NCI-H446 (cell line): ENCODE results near the gene TPD52L2.

Source experiments
- DNase-seq, 2 experiments: peaks; one replicate each; lab custom pipeline; 2025; lab: John Stamatoyannopoulos, UW

The TPD52L2 gene

DNA sequence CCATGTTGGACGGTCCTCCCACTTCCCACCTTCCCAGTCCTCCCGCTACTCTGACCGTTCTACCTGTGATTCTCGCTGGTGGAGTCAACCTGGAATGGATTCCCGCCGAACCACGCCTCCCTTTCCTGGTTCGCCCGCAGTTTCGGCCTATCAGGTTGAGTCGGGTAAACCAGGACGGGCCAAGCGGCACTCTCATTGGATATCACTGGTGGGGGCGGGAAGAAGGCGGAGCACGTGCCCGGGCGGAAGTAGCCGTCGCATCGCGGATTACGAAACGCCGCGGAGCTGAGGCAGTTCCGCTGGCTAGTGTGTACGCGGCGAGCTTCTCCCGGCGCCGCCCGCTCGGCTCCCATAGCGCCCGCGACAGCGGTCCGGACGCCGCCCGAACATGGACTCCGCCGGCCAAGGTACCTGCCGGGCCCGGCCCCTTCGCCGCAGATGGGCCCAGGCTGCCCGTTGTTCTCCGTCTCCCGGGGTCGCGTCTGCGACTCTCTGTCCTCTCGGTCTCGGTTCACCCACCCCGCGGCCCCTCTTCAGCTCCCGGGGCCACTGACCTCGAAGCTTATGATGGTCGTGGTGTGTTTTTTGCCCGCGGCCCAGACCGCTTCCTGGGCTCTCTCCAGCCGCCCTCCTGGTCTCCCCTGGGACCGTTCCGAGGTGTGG is at the start of gene TPD52L2:
TSS of gene TPD52L2 (plus strand) at position 293 of the 663 bp plus-strand sequence. CDS start at position 389, 96 bp downstream.
- DNase-seq: peak; percentile 99

DNA sequence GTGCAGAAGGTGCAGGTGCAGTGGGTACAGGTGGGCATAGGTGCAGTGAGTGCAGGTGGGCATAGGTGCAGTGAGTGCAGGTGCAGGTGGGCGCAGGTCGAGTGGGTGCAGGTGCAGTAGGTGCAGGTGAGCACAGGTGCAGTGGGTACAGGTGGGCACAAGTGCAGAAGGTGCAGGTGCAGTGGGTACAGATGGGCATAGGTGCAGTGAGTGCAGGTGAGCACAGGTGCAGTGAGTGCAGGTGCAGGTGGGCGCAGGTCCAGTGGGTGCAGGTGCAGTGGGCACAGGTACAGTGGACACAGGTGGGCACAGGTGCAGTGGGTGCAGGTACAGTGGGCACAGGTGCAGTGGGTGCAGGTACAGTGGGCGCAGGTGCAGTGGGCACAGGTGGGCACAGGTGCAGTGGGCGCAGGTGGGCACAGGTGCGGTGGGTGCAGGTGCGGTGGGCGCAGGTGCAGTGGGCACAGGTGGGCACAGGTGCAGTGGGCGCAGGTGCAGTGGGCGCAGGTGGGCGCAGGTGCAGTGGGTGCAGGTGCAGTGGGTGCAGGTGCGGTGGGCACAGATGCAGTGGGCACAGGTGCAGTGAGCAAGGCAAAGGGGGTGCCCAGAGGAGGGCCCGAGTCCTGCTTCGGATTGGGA is 49.3 kb upstream of the TPD52L2 start:
- no peak for DNase-seq

DNA sequence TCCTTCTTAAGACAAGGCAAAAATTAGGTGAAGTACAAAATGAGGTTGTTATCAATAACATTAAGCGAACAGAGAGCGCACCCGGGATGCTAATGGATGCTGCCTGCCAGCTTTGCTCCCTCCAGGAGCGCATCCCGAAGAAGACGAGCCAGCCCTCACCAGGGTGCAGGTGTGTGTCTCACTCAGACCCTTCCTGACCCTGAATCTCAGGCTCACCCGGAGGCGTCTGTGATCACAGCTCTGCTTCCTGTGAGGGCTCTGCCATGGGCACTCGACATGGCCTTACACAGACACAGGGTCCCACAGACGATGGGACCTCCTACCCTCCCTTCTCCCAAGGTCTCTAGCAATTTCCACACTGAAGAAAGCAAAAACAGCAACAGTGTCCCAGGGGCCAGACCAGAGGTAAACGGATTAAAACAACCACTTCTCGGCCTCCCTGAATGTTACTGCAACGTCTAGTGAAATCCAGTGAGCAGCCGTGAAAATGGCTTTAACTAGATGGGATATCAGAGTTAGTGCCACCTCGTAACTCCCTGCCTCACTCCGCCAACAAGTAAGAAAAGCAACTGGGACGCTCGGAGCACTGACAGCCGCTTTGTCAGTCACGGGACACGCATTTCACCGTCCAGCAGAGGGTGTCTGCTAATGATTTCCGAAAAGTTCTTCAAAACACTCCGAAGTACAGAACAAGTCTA is 45.7 kb upstream of the TPD52L2 start:
- no peak for DNase-seq

GRCh38 chr20:63821811-63822210 is 43.3 kb upstream of the TPD52L2 start:
- DNase-seq: no peak

- DNase-seq: no peak
These were observed 42.8 kb upstream of the TPD52L2 start for GRCh38 chr20:63822276-63822696.

GRCh38 chr20:63823691-63824311 is 41.3 kb upstream of the TPD52L2 start:
- no peak for DNase-seq

GRCh38 chr20:63825331-63826118 is 39.5 kb upstream of the TPD52L2 start:
- no peak for DNase-seq

DNA sequence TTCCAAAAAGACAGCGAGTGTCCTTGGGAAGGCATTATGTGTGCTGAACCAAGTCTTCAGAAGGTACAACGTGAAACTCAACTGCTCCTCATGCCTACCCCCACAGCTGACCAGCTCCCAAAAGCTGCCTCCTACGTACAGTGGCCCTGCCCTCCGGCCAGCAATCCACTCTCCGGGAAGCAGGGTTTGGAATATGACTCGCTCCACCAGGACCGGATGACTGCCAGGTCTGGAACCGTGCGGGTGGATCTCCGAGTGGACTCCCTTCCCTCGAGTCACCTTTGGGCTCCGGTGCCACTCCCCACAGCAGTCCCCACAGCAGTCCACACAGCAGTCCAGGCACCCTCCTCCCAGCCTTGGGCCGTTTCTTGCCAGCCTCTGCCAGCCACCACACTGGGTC is 38.3 kb upstream of the TPD52L2 start:
- no peak for DNase-seq

DNA sequence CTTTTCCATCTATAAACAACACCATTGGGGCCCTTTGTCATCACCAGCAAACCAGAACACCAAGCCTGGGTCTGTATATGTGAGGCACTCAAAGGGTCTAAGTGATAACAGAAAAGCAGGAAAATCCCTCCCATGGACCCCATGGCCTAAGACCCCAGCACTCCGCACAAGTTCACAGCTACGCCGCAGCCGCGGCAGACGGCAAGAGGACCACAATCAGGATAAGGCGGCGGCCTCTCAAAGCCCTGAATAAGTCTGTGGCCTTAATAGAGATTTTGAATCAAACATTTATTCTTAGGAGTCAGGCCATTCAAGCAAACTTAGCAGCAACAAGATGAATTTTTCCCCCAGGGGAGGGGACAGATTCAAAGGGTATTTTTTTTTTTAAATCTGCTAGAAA is 36.9 kb upstream of the TPD52L2 start:
- DNase-seq: no peak

DNA sequence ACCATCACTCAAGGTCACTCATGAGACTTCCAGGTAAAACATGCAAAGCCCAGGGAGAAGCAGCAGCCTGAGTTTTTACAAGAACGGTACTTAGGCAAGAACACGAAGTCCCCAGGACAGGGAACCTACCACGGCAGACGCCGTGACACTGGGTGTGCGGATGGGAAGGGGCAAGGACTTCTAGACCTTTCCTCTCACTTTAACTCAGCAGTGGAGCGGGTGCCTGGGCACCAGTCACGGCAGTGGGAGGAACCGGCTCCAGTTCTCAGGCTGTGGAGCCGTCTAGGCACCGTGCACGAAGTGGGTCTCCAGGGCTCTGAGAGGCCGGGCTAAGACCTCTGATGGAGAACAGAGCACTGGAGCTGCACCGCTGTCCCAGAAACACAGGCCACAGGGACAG is 36.5 kb upstream of the TPD52L2 start:
- DNase-seq: no peak

- DNase-seq: no peak
These were observed 36.1 kb upstream of the TPD52L2 start for GRCh38 chr20:63828951-63829350.

DNA sequence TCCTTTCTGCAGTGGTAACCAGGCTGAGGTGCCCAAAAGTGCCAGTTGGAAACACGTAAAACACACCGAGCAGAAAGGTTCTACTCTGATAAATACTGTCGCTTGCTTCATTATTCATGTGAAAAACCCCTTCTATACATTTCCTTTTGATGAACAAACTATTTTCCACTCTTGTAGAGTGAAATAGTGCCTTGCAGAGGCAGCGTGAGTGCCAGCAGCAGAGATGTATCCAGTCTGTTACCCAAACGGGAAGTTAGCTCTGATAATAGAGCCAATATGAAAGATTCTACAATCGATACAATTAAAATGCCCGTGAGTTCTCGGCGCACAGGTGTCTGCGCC is 35.5 kb upstream of the TPD52L2 start:
- DNase-seq: no peak

DNA sequence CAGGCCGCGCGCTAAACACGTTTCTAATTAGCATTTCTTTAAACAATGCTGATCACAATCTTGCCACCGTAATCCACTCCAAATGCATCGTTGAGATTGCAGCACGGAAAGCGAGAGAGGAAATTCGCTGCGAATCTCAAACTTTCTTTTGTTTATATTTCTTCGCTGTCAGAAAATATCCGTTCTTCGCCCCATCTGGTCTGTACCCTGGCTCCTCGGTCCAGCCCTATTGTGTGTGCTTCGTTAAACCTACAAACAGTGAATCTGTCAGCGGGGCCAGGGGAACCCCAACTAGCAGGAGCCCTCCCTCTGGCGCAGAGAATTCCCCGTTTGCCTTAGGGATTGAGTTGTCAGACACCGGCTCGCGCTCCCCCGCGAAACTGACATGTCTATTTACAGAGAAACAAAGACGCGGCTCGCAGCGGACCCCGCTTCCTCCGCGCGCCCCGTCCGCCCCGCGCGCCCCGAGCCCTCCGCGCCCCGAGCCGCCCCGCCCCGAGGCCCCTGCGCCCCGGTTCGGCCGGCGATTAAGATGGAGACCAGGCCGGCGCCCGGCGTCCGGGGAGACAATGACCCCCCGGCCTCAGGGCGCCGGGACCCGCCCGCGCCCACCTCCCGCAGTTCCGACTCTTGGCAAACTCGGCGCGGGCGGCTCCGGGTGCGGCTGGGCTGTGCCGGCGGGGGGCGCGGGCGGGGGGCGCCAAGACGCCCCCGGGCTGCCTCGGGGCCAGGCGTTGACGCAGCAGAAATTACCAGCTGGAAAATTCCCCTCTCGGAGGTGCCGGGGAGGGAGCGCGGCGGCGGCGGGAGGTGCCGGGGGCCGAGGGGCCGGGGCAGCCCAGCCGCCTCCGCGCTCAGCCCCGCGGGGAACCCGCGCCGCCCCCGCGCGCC is 34.9 kb upstream of the TPD52L2 start:
- DNase-seq: no peak

GRCh38 chr20:63830841-63831588 is 34.1 kb upstream of the TPD52L2 start, which contains the start of gene ZBTB46:
TSS of gene ZBTB46 (minus strand) at chr20:63831264. CDS start at chr20:63790757, 40,507 bp downstream.
- peak in 1 of 2 experiments; percentile 64 for DNase-seq

DNA sequence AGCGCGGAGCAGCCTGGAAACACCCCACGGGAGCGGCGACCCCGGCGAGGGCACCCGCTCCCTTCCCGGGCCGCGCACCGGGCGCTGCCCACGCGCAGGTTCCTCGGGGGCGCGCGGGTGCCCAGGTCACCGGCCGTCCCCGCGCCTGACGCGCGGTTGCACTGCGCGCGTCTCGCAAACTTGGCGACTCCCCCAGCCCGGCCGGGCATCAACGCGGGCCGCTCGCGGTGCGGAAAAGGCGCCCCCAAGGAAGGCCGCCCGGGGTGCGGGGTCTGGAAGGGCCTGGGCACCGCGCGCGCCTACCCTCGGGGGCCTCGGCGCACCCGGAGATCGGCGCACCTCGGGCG is 33.5 kb upstream of the TPD52L2 start:
- DNase-seq: no peak

- no peak for DNase-seq
These were observed 32.9 kb upstream of the TPD52L2 start for GRCh38 chr20:63831993-63832686.

- no peak for DNase-seq
These were observed 31.1 kb upstream of the TPD52L2 start for GRCh38 chr20:63833776-63834490.

DNA sequence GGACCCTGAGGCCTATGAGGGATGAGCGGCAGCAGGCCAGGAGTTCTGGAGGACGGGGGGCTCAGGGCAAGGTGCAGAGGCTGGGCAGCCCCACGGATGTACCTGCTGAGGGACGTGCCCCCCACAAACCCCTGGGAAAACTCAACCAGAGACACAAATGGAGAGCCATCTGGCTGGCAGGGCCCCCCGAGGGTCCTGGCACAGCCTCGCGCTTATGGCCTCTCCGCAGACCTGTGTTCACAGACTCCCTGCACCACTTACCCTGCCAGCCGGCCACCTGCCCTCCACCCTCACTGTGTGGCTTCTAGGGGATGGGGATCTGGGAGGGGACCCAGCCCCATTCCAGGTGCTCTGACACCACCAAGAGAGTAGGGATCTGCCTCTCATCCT is 30.6 kb upstream of the TPD52L2 start:
- DNase-seq: peak in 1 of 2 experiments; percentile 74
